Neural progenitor cell (in vitro differentiated cells): Measurements from ENCODE around the gene ANTXRL. TPM values are rescaled to one million over a fixed set of nuclear protein-coding genes. Genes with fewer than 3 reads are reported as not detected.
"Not testable (repeated sequence)": the region's sequence is repeated elsewhere in the genome, so short reads cannot be mapped to it uniquely, and the experiment has no call there.

Source experiments
- DNase-seq: peaks from one replicate; pipeline ENCODE4 v3.0.0-alpha.2; 2016; ENCODE audit warnings: low spot score
- H2AFZ ChIP-seq: fragments of 200-600 bp; sonication (generic); replicated peaks from 2 replicates; pipeline ENCODE4 v1.6.1; 2016; ENCODE audit warnings: antibody characterized with exemption
- H3F3A ChIP-seq: fragments of 200-600 bp; sonication (generic); 2 replicates; pipeline ENCODE4 v1.6.1; 2016; ENCODE audit warnings: antibody characterized with exemption, low read depth
- H3K27ac ChIP-seq: fragments of 200-600 bp; sonication (generic); 2 replicates; pipeline ENCODE4 v1.5.1; 2016; ENCODE audit warnings: mild to moderate bottlenecking
- H3K27me3 ChIP-seq: fragments of 200-600 bp; sonication (generic); 2 replicates; pipeline ENCODE4 v1.6.1; 2016; ENCODE audit warnings: mild to moderate bottlenecking, moderate library complexity
- H3K36me3 ChIP-seq: fragments of 200-600 bp; sonication (generic); 2 replicates; pipeline ENCODE4 v1.5.1; 2016
- H3K4me1 ChIP-seq: fragments of 200-600 bp; sonication (generic); 2 replicates; pipeline ENCODE4 v1.6.1; 2016; ENCODE audit warnings: mixed run types
- H3K4me2 ChIP-seq: fragments of 200-600 bp; sonication (generic); 2 replicates; pipeline ENCODE4 v1.6.1; 2016
- H3K4me3 ChIP-seq: fragments of 200-600 bp; sonication (generic); 2 replicates; pipeline ENCODE4 v1.5.1; 2016
- H3K79me2 ChIP-seq: fragments of 200-600 bp; sonication (generic); 2 replicates; pipeline ENCODE4 v1.6.1; 2016; ENCODE audit warnings: low read depth
- H3K9ac ChIP-seq: fragments of 200-600 bp; sonication (generic); 2 replicates; pipeline ENCODE4 v1.6.1; 2016
- H3K9me3 ChIP-seq: fragments of 200-600 bp; sonication (generic); 2 replicates; pipeline ENCODE4 v1.5.1; 2016; ENCODE audit warnings: low read depth
- H4K20me1 ChIP-seq: fragments of 200-600 bp; sonication (generic); 2 replicates; pipeline ENCODE4 v1.6.1; 2016; ENCODE audit warnings: low read depth
- H3K27ac Mint-ChIP-seq: 3 replicates; pipeline ENCODE4 v1.8.0; 2021; ENCODE audit warnings: mixed read lengths
- H3K27me3 Mint-ChIP-seq: 2 replicates; pipeline ENCODE4 v1.8.0; 2022; ENCODE audit warnings: low read depth, mild to moderate bottlenecking, inconsistent platforms, moderate library complexity, mixed read lengths; ENCODE audit not compliant: insufficient read depth
- H3K36me3 Mint-ChIP-seq: 3 replicates; pipeline ENCODE4 v1.8.0; 2021; ENCODE audit warnings: mixed read lengths
- H3K4me1 Mint-ChIP-seq: 3 replicates; pipeline ENCODE4 v1.8.0; 2021; ENCODE audit warnings: mixed read lengths
- H3K4me3 Mint-ChIP-seq: 3 replicates; pipeline ENCODE4 v1.8.0; 2021; ENCODE audit warnings: mild to moderate bottlenecking, moderate library complexity, mixed read lengths
- H3K9me3 Mint-ChIP-seq: 3 replicates; pipeline ENCODE4 v1.8.0; 2020; ENCODE audit warnings: mixed read lengths
- CTCF ChIP-seq: fragments of 200-600 bp; sonication (generic); IDR thresholded peaks from 2 replicates; pipeline ENCODE4 v1.5.1; 2017; ENCODE audit warnings: antibody characterized with exemption, mild to moderate bottlenecking
- EZH2 ChIP-seq: fragments of 200-600 bp; sonication (generic); IDR thresholded peaks from 2 replicates; pipeline ENCODE4 v1.6.1; 2017; ENCODE audit warnings: antibody characterized with exemption, mild to moderate bottlenecking, moderate library complexity
- EZH2phosphoT487 ChIP-seq: fragments of 200-600 bp; sonication (generic); IDR thresholded peaks from 2 replicates; pipeline ENCODE4 v1.6.1; 2017; ENCODE audit warnings: antibody characterized with exemption
- total RNA-seq: library from RNA; depleted of rRNA; stranded (reverse); fragments of >200 nt; gene quantifications from 2 replicates; pipeline ENCODE4 v1.2.3, GENCODE V29; 2015; ENCODE audit warnings: low replicate concordance

ANTXRL gene
- total RNA-seq, 1 donor from 2014 or later: not detected

GRCh38 chr10:46296086-46296485 is 9.3 kb downstream of the ANTXRL start:
- H4K20me1 ChIP-seq, H3K4me3 Mint-ChIP-seq, H3K9ac ChIP-seq, H3K9me3 Mint-ChIP-seq, H3K4me2 ChIP-seq, H2AFZ ChIP-seq, H3K36me3 Mint-ChIP-seq, H3K9me3 ChIP-seq, H3K4me3 ChIP-seq, H3K27ac ChIP-seq, H3F3A ChIP-seq, H3K79me2 ChIP-seq, H3K27me3 ChIP-seq, H3K36me3 ChIP-seq, DNase-seq: not testable (repeated sequence)
- TF ChIP-seq CTCF: peak; percentile 24
- peaks cover 11% of the 10 kb centered on the region for H3K4me1 ChIP-seq
- Mint-ChIP-seq H3K4me1 (peaks cover 32% of the 10 kb centered on the region), H3K27ac (peak overlapping the region; percentile 50), H3K27me3 (peaks cover 11% of the 10 kb centered on the region)

- H3K27ac Mint-ChIP-seq: no peak overlapping the region
- peaks cover 2% of the 10 kb centered on the region for H3K9me3 Mint-ChIP-seq
- H3K27me3 Mint-ChIP-seq: peaks cover 11% of the 10 kb centered on the region
- Histone ChIP-seq H3K27me3 (no peaks in the 10 kb centered on the region), H3K79me2 (no peaks in the 10 kb centered on the region), H3K27ac (no peak overlapping the region), H3K36me3 (no peaks in the 10 kb centered on the region), H4K20me1 (peaks cover 3% of the 10 kb centered on the region), H3K9ac (no peak overlapping the region), H2AFZ (no peak overlapping the region), H3K4me3 (no peak overlapping the region), H3K4me1 (peaks cover 11% of the 10 kb centered on the region), H3F3A (no peaks in the 10 kb centered on the region), H3K9me3 (no peaks in the 10 kb centered on the region), H3K4me2 (no peak overlapping the region)
- H3K4me3 Mint-ChIP-seq: no peak overlapping the region
- no peaks in the 10 kb centered on the region for H3K36me3 Mint-ChIP-seq
- no peak for DNase-seq
- peaks cover 30% of the 10 kb centered on the region for H3K4me1 Mint-ChIP-seq
- TF ChIP-seq CTCF (no peak), EZH2phosphoT487 (no peak), EZH2 (no peak)
These were observed 9.9 kb downstream of the ANTXRL start for GRCh38 chr10:46296641-46297141.

- Histone ChIP-seq H3K9ac (no peak overlapping the region), H3K36me3 (no peaks in the 10 kb centered on the region), H3K4me1 (peaks cover 11% of the 10 kb centered on the region), H3F3A (no peaks in the 10 kb centered on the region), H3K79me2 (no peaks in the 10 kb centered on the region), H3K27ac (no peak overlapping the region), H4K20me1 (peaks cover 3% of the 10 kb centered on the region), H3K4me3 (no peak overlapping the region), H2AFZ (no peak overlapping the region), H3K27me3 (no peaks in the 10 kb centered on the region), H3K4me2 (no peak overlapping the region), H3K9me3 (no peaks in the 10 kb centered on the region)
- peaks cover 14% of the 10 kb centered on the region for H3K27me3 Mint-ChIP-seq
- no peak for TF ChIP-seq EZH2
- TF ChIP-seq CTCF: no peak
- no peak for TF ChIP-seq EZH2phosphoT487
- H3K27ac Mint-ChIP-seq: no peak overlapping the region
- DNase-seq: no peak
- no peaks in the 10 kb centered on the region for H3K36me3 Mint-ChIP-seq
- peaks cover 21% of the 10 kb centered on the region for H3K4me1 Mint-ChIP-seq
- no peaks in the 10 kb centered on the region for H3K9me3 Mint-ChIP-seq
- no peak overlapping the region for H3K4me3 Mint-ChIP-seq
These were observed 10.8 kb downstream of the ANTXRL start for GRCh38 chr10:46297406-46298204.
